Stimulated activated CD4-positive, alpha-beta T cell treated with anti-CD3 and anti-CD28 coated beads, TNF-alpha, amount 100 ng/mL, for 1 hour (primary cell): ENCODE measurements around the gene RCAN2.

Source experiments
- DNase-seq, 3 donors: peaks; one replicate each; pipeline ENCODE4 v3.0.0-alpha.2; 2020; ENCODE audit warnings: low read depth in 3 of 3, low spot score in 1 of 3

RCAN2 gene

GRCh38 chr6:46491201-46491627, at the start of gene RCAN2:
RCAN2 (minus strand) TSS chr6:46491449.
- no peak for DNase-seq

DNA sequence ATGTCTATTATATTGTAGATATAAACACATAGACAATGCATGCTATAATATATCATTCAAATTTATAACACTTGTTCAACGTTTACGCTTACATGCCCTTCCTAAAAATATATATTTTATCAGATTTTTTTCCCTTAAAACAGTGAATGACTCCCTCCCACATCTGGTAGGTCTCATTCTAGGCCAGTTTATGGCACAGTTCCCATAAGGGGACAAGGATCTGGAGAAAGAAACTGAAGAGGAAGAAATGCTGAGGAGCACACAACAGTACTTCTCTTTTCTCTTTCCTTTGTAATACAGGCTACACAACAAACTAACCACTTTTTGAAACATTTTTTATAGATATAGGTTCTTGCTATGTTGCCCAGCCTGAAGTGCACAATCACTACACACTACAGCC, 48.6 kb upstream of the RCAN2 start:
- no peak for DNase-seq

DNA sequence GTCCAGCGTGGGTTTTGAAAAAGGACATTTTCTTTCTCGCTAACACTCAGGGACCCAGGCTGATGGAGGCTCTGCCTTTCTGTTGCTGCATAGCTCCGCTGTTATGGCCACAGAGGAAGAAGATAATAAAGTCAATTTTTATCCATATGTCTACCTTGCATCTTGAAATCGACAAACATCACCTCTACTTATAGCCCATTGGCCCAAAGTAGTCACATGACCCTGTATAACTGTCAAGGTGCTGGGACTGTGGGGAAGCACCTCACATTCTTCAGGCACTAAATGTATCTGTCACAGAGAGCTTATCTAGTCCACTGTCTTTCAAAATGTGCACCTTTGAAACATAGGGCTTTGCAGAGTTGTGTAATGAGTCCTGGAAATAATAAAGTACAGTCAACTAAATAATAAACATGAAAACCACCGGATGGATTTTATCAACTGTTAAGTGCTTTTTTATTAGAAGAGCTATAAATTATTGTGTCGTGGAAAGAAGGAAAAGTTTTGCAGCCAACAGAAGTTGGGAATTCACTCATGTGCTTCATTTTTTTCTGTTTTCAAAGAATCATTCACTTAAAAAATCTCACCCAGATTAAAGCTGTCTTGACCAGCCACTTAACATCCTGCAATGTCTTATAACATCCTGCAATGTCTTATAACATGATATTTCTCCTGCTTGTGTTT, 47.7 kb upstream of the RCAN2 start:
- DNase-seq: no peak

DNA sequence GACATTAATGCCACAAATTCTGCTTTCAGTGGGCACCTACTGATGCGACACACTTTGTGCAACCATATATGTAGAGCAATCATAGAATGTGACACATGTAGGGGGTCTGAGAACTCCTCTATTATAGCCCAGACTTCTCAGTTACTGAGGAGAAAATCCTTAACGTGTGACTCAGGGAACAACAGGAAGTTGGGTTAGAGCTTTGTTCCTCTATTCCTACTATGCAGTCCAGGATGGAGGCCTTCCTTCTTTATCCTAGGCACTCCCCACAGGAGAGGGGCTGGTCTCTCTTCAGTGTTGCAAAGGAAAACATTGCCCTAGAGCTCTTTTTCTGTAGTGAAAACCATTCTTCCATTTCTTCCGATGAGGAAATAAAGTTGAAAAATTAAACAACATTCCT, 39.6 kb upstream of the RCAN2 start:
- DNase-seq: no peak

- DNase-seq: no peak
Measured at GRCh38 chr6:46528961-46529750, 37.9 kb upstream of the RCAN2 start.

DNA sequence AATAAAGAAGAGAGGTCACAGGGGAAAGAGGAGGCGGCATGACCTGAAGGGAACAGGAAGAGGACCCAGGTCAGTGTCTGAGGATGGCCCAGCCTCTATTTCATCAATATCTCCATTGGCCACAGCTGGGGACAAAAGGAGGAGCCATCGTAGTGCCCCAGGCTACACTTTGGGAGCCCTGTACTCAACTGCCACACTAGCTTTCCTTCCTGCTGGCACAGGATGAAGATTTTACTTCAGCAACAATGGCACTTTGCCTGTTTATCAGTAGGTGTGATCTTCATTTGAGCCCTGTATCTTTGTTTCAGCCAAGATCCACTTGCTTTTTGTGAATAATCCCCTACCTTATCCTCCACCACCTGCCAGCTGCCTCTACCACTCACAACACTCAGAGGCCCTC, 35.4 kb upstream of the RCAN2 start:
- no peak for DNase-seq

GRCh38 chr6:46525583-46525982, 34.3 kb upstream of the RCAN2 start:
- no peak for DNase-seq

DNA sequence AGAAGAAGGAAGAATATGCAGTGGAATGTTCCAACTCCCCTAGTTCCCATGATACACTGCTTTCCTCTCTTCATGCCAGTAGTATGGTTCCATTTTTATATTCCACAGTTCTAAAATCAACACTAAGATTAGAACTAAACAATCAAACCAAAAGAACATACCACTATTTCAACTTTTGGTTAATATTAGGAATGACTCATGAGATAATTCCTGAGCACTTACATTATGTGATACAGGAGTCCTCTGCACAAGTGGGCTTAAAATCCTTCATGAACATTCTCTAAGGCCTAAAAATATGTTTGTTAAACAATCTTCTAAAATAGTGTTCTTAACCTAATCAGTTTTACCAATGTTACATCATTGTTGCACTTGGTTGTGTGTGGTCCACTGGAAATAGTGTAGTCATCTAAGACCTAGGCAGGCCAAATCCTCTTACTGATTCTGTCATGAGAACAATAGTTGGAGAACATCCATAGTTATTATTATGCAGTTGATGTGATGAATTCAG, 30.3 kb upstream of the RCAN2 start:
- DNase-seq: no peak

- no peak for DNase-seq
Measured at GRCh38 chr6:46517202-46517601, 26.0 kb upstream of the RCAN2 start.

DNA sequence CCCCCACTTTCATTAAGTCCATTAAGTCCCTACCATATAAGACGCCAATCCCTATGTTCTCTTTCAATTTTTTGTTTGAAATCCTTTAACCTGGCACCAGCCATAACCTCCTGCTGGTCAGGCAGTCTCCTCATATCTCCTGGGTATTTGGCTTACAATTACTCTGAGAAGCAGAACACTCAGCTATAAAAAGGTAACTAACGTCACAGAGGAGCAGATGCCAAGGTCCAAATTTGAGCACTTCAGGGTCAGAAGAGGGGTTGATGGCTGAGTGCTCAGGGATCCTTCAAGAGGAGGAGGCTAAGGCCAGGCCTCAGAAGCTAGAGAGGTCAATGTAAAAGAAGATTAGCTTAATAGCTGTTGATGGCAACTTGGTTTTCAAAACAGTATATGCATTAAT, 22.3 kb upstream of the RCAN2 start:
- DNase-seq: no peak

- DNase-seq: no peak
Measured at GRCh38 chr6:46511320-46511719, 20.1 kb upstream of the RCAN2 start.

- no peak for DNase-seq
Measured at GRCh38 chr6:46510651-46511050, 19.4 kb upstream of the RCAN2 start.

DNA sequence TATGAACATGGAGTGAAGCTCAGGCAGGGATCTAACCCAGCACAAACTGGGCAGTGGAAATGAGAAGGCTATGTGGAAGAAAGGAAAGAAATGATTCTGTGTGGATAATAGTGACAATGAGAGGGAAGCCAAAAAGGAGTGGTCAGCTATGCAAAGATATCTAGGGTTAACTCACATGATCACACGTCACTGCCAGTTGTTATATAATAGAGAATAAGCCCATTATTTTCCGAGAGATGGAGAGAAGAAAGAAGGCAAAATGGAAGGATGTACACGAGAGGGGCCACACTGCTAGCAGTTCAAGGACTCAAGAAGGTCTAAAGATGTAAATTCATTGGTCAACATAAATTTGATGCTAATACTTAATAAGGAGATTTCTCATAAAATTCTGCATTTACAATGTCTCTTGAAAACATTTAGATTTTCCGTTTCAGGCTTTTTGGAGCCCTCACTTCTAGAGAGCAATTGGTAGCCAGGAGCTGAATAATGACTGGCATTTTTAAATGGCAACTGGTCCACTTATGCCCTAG, 18.8 kb upstream of the RCAN2 start:
- no peak for DNase-seq

GRCh38 chr6:46509063-46509462, 17.8 kb upstream of the RCAN2 start:
- no peak for DNase-seq

GRCh38 chr6:46507426-46507825, 16.2 kb upstream of the RCAN2 start:
- no peak for DNase-seq

DNA sequence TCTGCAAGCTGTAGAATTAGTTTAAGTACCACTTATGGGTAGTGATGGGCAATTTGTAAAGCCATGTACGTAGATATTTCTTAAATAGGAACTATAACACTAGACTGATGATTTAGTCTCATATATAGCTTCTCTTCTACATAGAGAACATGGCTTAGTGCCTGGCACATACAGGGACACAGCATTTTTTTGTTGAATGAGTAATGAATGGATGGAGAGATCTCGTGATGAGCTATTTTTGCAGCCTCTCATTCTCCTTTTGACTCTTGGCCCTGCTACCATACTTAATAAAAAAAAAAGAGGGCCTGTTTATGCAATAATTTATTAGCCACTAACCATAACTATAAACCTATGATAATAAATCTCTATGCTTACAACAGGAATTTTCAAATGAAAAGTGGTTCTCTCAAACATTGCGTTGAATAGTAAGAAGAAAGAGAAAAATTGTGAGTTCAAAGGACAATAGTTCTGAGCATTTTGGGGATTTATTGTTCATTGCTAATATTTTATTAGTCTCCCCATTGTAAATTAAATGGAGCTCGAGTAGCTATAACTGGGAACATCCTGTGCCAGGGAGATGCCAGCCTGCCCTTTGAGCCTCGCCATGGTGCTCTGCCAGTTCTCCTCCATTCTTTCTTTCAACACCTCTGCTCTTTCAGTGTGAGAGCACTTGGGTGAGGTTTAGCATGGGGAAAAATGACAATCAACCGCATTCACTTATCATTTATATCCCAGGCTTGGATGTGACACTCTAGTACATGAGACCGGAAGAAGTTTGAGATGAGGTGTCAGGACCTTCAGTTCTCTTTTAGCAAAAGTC, 14.7 kb upstream of the RCAN2 start:
- DNase-seq: no peak

- DNase-seq: no peak
Measured at GRCh38 chr6:46504242-46504641, 13.0 kb upstream of the RCAN2 start.

DNA sequence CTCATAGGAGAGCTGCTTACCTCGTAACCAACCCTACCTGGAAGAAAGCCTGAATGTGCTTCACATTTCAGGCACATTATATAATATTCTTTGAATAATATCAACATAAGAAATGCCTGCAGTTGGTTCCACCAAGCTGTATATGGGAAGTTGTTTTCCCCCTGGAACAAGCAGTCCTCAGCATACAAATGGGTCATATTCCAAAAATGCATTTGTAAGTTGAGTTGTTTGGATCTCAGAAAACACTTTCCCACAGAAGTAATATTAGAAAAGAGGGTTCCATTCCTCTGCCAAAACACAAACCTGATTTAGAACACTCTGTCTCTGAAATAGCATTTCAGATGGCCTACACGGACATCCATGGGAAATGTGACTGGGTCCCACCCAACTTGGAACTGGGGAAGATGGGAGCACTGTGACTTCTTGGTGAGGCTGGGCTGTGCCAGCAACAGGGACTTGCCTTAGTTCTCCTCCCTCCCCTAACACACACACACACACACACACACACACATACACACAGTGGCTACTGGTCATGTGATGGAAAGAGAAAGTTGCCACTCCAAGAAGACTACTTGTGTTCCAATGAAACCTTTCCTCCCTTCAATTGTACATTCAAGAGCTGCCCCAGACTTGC, 11.4 kb upstream of the RCAN2 start:
- no peak for DNase-seq

- no peak for DNase-seq
Measured at GRCh38 chr6:46501136-46502089, 10.2 kb upstream of the RCAN2 start.

GRCh38 chr6:46500382-46500781, 9.1 kb upstream of the RCAN2 start:
- no peak for DNase-seq
